GM13977 (cell line): ENCODE data around the gene TPRG1.

Source experiments
- DNase-seq: peaks from one replicate; pipeline ENCODE4 v3.0.0; 2012; ENCODE audit warnings: low spot score
- in situ Hi-C: fragments of 300-500 bp; cut with MboI; formaldehyde crosslinking; loops from one replicate; pipeline ENCODE4 v1.12.0; 2022; ENCODE audit warnings: low sequenced_read_pairs, low pct_unique_long_range_greater_than_20kb, mixed read lengths, inconsistent platforms; ENCODE audit not compliant: unreplicated experiment
- TF ChIP-seq, protein P1 (sequence below): IDR thresholded peaks from 2 replicates; pipeline ENCODE4 v1.5.1; 2012; ENCODE audit warnings: mild to moderate bottlenecking, control low read depth; ENCODE audit not compliant: insufficient read depth; ENCODE audit errors: extremely low read depth, missing control alignments

Gene TPRG1

DNA sequence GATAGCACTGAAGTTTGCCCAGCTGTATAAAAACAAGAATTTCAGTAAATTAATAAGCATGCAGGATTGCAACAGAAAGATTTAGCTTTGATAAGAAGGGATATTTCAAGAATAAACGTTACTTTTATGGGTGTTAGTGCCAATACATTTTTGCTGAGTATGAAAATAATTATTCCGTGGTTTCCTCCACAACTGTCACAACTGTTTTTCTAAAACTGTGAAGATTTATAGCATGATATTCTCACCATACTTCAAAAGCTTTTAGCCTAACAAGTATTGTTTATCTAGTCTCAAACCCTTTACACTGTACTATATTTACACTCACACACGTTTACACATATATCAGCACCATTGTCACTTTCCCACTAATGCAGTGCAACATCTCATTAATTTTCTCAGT lies 200.5 kb downstream of the TPRG1 start:
- TF ChIP-seq, protein P1, sequence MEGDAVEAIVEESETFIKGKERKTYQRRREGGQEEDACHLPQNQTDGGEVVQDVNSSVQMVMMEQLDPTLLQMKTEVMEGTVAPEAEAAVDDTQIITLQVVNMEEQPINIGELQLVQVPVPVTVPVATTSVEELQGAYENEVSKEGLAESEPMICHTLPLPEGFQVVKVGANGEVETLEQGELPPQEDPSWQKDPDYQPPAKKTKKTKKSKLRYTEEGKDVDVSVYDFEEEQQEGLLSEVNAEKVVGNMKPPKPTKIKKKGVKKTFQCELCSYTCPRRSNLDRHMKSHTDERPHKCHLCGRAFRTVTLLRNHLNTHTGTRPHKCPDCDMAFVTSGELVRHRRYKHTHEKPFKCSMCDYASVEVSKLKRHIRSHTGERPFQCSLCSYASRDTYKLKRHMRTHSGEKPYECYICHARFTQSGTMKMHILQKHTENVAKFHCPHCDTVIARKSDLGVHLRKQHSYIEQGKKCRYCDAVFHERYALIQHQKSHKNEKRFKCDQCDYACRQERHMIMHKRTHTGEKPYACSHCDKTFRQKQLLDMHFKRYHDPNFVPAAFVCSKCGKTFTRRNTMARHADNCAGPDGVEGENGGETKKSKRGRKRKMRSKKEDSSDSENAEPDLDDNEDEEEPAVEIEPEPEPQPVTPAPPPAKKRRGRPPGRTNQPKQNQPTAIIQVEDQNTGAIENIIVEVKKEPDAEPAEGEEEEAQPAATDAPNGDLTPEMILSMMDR, result no peak
- DNase-seq, result no peak
- in situ Hi-C loops, result no loop called here
